ENCODE results near the gene ATP8B1.
"Not testable (repeated sequence)": the region's sequence is repeated elsewhere in the genome, so short reads cannot be mapped to it uniquely, and the experiment has no call there.

ATP8B1 gene

DNA sequence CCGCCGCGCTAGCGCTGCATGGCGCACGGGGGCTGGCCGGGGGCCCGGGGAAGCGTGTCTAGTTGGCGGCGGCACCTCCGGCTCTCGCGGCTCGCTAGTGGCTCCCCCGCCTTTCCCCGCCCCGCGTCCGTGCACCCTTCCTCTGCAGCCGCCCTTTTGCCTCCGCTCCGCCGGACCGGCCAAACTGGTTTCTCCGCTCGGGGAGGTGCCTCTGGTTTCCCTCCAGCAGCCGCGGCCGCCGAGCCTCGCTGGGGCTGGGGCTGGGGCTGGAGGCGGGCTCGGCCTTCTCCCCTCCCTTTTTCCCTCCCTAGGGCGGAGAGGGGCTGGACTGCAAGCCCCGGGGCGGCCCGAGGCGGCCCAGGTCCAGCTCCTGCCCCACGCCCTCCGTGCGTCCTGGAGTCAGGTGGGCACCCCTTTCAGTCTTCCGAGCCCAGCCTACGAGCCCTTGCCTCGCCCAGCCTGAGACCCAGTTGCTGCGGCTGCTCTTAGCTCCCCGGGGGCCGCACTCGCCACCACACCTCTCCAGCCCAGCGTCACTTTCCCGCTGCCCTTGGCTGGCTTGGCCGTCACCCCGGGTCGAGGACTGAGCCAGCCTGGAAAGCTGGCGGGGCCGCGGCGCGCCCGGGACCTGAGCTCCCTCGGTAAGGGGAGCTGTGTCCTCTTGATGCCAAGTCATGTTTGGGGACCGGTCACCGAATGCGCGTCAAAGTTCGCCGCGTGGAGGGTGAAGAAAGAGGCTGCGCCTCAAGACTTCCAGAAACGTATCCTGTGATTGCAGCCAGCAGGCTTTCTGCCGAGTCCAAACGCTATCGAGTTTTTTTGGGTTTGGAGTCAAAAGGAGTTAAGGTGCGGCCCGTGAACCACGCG is at the start of gene ATP8B1:
TSS of gene ATP8B1 (minus strand) at position 213 of the 867 bp plus-strand sequence. CDS start 71,508 bp downstream, outside the sequence.
- DNase-seq: no peak

- no peak for DNase-seq
These were observed 46.9 kb upstream of the ATP8B1 start for GRCh38 chr18:57850063-57850462.

GRCh38 chr18:57848374-57848773 is 45.3 kb upstream of the ATP8B1 start:
- not testable (repeated sequence) for DNase-seq

GRCh38 chr18:57847431-57847830 is 44.3 kb upstream of the ATP8B1 start:
- DNase-seq: not testable (repeated sequence)

DNA sequence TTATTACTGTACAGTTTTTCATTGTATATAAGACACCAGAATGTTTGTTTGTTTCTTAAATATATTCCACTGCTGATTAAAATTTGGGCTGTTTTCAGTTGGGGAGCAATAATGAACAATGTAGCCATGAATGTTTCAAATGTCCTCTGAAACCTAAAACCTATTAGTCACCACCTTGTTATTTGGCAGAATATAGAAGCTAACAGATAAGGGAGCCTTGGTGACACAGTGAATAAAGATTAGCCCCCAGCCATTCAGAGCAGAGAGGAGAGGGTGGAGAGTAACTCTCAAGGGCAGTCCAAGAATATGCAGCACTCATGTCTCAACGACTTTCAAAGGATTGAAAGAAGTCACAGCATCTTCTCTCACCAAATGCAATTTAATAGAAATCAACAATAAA is 43.1 kb upstream of the ATP8B1 start:
- DNase-seq: no peak

DNA sequence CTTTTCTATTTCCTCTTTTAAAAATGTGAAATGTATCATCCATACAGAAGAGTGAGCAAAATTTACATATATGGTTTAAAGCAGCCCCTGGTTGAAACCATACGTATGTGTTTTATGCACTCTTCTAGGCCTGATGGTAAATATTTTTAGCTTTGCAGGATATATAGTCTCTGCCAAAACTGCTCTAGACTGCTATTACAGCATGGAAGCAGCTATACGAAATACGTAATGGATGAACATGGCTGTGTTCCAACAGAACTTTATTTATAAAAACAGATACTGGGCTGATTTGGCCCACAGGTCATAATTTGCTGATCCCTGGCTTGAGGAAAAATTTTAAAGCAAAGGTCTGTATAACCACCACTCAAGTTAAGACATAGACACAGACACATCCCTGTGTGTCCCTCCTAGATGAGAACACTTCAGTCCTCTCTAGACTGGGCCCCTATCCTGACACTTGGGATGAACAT is 42.5 kb upstream of the ATP8B1 start:
- DNase-seq: no peak

DNA sequence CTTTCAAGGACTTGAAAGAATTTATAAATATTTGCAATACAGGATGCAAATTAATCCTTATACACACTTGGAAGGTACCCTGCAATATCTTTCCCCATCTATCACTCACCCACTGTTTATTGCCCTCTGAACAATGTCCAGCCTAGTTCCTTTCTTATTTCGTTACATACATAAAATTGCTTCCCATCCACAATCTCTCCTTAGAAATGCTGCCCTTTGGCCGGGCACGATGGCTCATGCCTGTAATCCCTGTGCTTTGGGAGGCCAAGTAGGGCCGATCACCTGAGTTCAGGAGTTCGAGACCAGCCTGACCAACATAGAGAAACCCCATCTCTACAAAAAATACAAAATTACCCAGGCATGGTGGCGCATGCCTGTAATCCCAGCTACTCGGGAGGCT is 41.2 kb upstream of the ATP8B1 start:
- no peak for DNase-seq

GRCh38 chr18:57843386-57843785 is 40.3 kb upstream of the ATP8B1 start:
- DNase-seq: no peak

DNA sequence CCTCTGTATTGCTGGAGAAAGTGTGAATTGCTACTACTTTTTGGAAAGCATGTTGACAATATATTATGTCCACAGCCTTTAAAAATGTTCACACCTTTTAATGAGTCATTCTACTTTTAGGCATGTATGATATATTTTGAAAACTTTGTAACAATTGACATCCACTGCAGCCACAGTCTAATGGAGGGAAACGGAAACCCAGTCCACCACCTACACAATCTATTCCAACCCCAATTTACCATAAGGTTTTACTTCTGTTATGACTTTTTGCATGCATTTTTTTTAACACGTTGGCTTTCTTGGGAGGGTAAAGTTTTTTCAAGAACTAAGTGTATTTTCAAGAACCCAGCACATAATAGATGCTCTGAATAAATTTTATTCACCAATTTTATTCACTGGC is 38.5 kb upstream of the ATP8B1 start:
- DNase-seq: no peak

DNA sequence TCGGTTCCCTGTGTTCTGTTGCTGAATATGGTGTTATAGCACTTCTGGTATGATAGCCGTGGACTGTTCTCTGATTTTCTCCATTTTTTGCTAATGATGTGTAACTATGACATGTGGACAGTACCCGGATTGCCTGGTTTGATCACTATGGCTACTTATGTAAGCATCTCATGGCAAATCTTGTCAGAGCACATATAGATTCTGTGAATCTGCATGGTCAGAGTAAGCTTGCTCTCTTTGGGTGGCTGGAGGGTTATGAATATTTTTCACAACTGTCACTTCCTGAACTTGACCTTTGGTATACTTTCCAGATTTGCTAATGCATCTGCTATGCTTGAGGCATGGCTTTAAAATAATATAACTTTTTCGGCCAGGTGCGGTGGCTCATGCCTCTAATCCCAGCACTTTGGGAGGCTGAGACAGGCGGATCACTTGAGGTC is 36.8 kb upstream of the ATP8B1 start:
- no peak for DNase-seq

DNA sequence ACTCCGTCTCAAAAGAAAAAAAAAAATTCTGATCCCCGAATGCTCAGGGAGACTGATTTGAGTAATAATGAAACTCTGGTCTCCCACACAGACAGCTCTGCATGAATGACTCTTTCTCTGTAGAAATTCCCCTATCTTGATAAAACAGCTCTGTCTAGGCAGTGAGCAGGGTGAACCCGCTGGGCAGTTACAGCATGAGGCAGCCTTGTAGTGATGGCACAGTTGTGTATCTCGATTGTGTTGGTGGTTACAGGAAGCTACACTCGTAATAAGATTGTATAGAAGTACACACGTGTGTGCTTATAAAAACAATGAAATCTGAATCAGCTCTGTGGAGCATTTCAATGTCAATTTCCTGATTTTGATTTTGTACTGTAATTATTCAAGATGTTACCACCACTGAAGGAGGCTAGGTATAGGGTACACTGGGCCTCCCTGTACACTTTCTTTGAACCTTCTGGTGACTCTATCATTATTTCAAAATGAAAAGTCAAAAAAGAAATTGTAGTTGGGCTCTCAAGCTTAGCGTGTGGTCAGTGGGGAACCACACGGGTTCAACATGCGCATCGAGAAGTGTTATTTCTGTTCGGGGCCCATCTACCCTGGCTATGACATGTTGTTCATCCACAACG is 34.9 kb upstream of the ATP8B1 start:
- DNase-seq: no peak

- DNase-seq: no peak
These were observed 33.4 kb upstream of the ATP8B1 start for GRCh38 chr18:57836557-57836956.

GRCh38 chr18:57835904-57836303 is 32.8 kb upstream of the ATP8B1 start:
- no peak for DNase-seq

DNA sequence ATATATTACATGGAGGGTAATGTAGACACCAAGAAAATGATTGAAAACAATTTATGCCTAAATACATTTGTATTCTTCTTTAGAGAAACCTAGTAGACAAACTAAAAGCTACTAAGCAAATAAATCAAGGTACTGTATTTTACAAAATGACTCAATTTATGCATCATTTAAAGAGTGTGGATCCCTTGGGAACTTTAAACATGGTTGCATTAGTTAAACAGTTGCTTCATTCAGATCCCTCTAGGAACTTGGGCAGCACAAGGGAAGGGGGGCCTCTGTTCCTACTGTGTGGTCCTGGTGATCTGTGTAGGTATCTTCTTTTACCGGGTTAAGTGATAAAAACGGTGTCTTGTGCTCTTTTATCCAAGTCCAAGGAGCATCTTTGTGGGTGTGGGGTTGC is 31.5 kb upstream of the ATP8B1 start:
- no peak for DNase-seq

DNA sequence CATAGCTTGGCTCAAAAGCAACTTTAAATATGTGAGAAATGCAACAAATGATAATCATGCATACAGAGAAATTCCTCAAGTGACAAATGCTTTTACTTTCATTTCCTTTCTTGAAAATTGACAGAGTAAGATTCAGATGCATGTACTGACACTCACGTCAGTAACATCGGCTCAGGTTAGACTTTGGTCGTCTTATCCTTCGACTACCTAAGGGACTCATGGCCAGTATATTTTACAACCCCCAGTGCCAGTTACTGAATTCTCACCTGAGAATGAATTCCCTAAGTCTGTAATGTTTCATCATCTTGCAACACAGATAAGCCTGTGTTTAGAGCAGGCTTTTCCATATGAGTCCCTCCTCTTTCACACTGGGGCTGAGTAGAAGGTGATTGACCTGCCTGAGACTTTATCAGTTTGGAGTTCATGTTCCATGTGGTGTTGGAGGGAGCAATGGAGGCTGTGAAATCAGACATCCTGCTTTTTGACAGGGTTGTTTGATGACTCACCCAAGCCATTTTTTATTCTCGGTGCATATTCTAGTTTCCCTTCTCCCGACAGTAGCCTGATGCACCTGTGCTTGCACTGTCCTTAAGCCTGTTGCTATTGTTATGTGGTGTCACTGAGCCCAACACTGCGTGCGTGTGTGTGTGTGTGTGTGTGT is 30.5 kb upstream of the ATP8B1 start:
- DNase-seq: no peak

- no peak for DNase-seq
These were observed 29.6 kb upstream of the ATP8B1 start for GRCh38 chr18:57832730-57833129.

- no peak for DNase-seq
These were observed 28.7 kb upstream of the ATP8B1 start for GRCh38 chr18:57831597-57832377.

- no peak for DNase-seq
These were observed 24.5 kb upstream of the ATP8B1 start for GRCh38 chr18:57827646-57828045.

DNA sequence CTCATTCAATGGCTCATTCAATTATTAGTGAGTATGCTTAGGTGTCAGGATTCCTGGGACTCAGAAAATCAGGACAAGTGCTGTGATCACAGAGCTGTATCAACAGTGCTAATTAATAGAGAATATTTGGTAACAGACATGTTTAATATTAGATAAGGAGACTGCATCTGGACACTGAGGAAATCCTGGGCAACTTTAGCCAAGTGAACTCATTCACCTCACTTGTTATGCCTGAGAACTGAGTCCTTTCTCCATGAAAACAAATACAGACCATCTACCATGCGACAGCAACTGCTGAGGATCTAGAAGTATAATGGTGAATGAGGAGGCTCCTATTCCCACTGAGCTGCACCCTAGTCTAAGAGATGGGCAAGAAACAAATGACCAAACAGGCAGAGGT is 23.1 kb upstream of the ATP8B1 start:
- DNase-seq: no peak

DNA sequence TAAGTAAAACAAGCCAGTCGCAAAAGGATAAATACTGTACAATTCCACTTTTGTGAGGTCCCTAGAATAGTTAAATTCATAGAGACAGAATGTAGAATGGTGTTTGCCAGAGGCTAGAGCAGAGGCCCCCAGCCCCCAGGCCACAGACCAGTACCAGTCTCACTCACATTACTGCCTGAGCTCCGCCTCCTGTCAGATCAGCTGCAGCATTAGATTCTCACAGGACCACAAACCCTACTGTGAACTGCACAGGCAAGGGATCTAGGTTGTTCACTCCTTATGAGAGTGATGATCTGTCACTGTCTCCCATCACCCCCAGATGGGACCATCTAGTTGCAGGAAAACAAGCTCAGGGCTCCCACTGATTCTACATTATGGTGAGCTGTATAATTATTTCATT is 17.5 kb upstream of the ATP8B1 start:
- not testable (repeated sequence) for DNase-seq

- DNase-seq: no peak
These were observed 16.8 kb upstream of the ATP8B1 start for GRCh38 chr18:57819671-57820460.

DNA sequence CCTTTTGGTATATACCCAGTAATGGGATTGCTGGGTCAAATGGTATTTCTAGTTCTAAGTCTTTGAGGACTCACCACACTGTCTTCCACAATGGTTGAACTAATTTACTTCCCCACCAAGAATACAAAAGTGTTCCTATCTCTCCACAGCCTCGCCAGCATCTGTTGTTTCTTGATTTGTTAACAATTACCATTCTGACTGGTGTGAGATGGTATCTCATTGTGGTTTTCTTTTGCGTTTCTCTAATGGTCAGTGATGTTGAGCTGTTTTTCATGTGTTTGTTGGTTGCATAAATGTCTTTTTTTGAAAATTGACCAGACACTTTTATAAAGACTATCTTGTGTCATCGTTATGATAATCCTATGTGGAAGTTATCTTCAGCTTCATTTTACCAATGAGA is 16.0 kb upstream of the ATP8B1 start:
- no peak for DNase-seq
